Amniotic stem cell (primary cell): ENCODE measurements around the gene PILRB.
"Not testable (repeated sequence)": the region's sequence is repeated elsewhere in the genome, so short reads cannot be mapped to it uniquely, and the experiment has no call there.

ENCODE experiments used
- DNase-seq: peaks from one replicate; lab custom pipeline; 2025; lab: John Stamatoyannopoulos, UW

Gene PILRB

DNA sequence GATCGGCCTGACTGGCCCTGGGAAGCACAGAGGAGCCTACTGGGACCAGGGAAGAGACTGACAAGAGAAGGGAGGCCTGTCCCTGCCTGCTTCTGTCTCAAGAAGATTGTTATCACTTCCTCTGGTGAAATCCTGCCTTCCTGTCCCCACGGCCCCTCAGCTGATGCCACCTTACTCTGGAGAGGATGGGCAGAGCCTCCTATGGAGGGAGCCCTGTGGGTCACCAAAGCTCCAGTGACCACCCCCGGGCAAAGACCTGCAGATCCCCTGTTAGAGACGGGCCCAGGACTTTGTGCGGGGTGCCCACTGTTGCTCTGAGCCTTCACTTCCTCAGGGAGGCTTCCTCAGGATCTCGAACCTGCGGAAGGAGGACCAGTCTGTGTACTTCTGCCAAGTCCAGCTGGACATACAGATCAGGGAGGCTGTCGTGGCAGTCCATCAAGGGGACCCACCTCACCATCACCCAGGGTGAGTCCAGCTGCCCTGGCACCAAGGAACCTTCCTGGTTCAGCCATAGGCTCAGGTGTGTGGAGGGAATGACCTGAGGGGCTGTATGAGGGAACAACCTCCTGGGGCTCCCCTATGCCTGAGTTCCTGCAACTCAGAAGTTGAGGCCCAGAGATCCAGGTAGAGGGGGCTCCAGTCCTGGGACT is 1.4 kb upstream of the PILRB start:
- DNase-seq = no peak

- DNase-seq = no peak
Measured at GRCh38 chr7:100357131-100357561, 771 bp upstream of the PILRB start.

DNA sequence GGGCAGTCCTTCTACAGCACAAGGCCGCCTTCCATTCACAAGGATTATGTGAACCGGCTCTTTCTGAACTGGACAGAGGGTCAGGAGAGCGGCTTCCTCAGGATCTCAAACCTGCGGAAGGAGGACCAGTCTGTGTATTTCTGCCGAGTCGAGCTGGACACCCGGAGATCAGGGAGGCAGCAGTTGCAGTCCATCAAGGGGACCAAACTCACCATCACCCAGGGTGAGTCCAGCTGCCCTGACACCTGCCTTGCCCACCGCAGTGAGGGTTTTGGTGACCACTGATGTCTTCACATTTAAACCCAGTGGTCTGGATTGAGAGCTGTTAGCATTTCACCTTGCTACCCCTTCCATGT is 918 bp downstream of the PILRB start:
- no peak for DNase-seq

GRCh38 chr7:100360135-100360854 is 2.4 kb downstream of the PILRB start:
- DNase-seq = no peak

- no peak for DNase-seq
Measured at GRCh38 chr7:100363098-100363497, 5.2 kb downstream of the PILRB start.

DNA sequence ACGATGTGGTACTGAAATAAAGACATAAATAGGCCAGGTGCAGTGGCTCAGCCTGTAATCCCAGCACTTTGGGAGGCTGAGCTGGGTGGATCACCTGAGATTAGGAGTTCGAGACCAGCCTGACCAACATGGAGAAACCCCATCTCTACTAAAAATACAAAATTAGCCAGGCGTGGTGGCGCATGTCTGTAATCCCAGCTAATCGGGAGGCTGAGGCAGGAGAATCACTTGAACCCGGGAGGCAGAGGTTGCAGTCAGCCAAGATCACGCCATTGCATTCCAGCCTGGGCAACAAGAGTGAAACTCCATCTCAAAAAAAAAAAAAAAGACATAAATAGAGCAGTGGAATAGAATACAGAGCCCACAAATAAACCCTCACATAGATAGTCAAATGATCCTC is 5.9 kb downstream of the PILRB start:
- DNase-seq = not testable (repeated sequence)

- no peak for DNase-seq
Measured at GRCh38 chr7:100364480-100364879, 6.6 kb downstream of the PILRB start.

- not testable (repeated sequence) for DNase-seq
Measured at GRCh38 chr7:100365998-100366367, 8.1 kb downstream of the PILRB start.

GRCh38 chr7:100366411-100367250 is 8.7 kb downstream of the PILRB start:
- no peak for DNase-seq

GRCh38 chr7:100367251-100367620 is 9.3 kb downstream of the PILRB start:
- DNase-seq = no peak

DNA sequence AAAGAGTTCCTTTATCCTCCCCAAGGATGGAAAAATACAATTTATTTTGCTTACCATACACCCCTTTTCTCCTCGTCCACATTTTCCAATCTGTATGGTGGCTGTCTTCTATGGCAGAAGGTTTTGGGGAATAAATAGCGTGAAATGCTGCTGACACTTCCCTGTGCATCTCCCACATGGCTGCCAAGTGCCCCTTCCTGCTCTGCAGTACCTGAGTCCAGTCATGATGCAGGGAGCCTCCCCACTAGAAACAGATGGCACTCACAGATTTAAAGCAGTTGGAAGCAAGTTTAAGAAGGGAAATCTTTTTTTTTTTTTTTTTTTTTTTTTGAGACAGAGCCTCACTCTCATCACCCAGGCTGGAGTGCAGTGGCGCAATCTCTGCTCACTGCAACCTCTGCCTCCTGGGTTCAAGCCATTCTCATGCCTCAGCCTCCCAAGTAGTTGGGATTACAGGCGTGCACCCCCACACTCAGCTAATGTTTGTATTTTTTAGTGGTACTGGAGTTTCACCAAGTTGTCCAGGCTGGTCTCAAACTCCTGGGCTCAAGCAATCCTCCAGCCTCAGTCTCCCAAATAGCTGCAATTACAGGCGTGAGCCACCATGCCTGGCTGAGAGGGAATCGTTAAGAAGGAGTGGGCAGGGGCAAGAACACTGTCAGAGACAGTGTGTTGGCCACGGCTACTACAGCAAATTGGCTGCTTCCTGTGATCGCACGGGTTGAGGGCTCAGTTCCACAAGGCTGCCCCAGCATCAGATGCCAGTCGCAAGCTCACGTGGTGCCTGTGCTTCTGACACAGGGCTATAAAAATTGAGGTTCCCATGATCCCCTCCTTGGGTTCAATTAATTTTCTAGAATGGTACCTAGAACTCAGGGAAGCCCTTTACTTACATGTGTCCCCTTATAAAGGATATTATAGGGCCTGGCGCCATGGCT is 10.0 kb downstream of the PILRB start:
- DNase-seq = no peak

DNA sequence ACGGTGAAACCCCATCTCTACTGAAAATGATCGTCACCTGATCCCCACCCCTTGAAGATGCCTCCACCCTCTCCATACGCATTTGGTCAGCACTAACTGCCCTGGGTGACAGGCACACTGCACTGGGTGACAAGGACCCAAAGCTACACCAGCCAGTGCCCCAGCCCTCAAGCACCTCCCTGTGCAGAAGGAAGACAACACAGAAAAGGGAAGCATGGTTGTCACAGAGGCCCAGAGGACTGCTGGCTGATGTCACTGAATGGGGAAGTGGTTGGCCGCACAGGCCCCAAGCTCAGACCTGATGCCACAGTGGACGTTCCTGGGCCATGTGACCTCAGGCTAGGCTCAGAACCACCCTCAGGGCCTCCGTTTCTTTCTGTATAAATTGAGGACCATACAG is 11.2 kb downstream of the PILRB start:
- no peak for DNase-seq

DNA sequence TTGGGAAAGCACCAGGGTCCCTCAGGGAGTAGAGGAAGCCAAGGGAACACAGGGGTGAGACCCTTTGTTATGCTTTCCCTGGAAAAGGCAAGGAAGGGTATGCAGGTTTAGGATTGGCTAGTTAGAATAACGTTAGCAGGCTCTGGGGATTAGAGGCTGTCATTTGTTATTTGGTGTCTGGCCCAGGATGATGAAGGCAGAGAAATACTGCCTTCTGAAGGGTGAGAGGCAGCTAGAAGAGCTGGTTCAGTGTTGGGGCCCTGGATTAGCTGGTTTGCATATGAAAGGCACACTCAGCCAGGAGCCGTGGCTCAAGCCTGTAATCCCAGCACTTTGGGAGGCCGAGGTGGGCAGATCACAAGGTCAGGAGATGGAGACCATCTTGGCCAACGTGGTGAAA is 12.4 kb downstream of the PILRB start:
- DNase-seq = no peak

- DNase-seq = no peak
Measured at GRCh38 chr7:100370746-100371145, 12.8 kb downstream of the PILRB start.

DNA sequence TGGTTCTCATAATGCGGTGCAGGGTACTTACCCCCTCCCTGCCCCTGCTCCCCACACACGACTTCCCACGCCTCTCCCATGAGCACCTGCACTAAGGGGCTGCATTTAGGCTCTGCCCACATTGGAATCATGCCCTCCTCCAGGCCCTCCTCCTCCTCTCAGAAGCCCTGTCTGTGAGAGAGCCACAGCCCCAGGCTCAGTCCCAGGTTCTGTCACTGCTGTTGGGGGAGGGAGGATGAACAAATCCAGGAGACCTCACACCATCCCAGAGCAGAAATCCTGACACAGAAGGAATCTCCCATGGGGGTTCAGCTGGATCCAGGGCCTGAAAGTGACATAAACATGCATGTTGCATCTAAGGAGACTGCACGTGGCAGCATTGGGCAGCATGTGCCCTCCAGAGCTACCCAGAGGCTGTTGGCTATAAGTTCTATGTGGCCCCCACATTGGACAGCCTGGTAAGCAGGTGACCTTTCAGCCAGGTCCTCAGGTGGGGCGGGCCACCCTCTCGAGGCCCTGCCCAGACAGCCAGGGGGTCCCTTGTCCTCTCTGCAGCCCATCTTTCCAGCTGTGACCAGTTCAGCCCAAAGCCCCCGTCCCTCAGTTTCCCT is 13.7 kb downstream of the PILRB start:
- no peak for DNase-seq

DNA sequence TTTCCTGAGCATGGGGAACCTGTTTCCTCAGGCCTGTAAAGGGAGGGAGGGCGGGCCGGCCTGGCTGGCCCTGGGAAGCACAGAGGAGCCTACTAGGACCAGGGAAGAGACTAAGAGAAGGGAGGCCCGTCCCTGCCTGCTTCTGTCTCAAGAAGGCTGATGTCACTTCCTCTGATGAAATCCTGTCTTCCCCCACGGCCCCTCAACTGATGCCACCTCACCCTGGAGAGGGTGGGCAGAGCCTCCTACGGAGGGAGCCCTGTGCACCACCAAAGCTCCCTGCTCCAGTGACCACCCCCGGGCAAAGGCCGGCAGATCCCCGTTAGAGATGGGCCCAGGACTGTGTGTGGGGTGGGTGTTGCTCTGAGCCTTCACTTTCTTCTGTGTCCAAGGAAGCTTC is 14.3 kb downstream of the PILRB start:
- DNase-seq = no peak

DNA sequence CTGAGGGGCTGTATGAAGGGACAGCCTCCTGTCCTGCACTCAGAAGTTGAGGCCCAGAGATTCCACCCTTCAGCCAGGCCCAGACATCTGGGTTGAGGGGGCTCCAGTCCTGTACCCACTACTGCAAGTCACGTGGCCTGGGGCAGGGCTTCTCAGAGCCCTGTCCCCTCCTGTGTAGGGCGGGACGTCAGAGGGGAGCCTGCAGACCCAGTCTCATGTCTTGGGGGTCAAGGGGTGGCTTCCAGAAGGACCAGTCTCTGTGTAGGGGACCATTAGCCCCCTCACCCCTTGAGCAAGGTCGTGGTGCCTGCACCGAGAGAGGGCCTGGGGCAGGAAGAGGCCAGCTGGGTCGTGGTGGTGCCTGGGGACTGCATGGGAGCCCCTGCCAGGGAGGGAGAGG is 14.8 kb downstream of the PILRB start:
- no peak for DNase-seq

DNA sequence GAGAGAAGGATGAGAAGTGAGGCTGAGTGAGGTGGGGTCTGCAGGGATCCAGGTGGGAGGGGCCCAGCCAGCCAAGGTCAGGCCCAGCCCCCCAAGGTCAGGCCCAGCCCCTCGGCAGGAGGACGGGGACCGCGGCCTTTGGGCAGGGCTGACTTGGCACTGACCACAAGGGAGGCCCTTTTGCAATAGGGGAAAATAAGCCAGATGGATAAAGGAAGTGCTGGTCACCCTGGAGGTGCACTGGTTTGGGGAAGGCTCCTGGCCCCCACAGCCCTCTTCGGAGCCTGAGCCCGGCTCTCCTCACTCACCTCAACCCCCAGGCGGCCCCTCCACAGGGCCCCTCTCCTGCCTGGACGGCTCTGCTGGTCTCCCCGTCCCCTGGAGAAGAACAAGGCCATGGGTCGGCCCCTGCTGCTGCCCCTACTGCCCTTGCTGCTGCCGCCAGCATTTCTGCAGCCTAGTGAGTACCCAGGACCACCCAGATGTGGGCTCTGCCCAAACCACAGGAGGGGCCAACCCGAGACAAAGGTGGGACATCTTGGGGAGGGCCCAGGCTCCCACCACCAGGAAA is 15.4 kb downstream of the PILRB start, which contains the start of gene PILRA:
Gene PILRA (plus strand): TSS at position 227 of the 571 bp plus-strand sequence. CDS start 170 bp downstream, at position 397.
- DNase-seq = no peak

DNA sequence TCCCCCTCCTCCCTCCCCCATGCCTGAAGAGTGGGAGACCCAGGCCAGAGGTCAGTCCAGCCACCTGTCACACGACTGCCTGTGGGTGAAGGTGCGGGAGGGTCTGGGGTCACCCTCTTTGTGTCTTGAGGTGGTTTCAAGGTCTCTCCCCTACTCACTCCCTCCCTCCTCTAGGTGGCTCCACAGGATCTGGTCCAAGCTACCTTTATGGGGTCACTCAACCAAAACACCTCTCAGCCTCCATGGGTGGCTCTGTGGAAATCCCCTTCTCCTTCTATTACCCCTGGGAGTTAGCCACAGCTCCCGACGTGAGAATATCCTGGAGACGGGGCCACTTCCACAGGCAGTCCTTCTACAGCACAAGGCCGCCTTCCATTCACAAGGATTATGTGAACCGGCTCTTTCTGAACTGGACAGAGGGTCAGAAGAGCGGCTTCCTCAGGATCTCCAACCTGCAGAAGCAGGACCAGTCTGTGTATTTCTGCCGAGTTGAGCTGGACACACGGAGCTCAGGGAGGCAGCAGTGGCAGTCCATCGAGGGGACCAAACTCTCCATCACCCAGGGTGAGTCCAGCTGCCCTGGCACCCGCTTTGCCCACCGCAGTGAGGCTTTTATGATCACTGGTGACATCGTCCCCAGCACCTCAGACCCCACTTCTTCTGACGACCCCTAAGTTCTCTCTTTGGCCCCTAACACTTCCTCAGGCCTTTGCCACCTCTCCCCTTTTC is 16.1 kb downstream of the PILRB start:
- not testable (repeated sequence) for DNase-seq

DNA sequence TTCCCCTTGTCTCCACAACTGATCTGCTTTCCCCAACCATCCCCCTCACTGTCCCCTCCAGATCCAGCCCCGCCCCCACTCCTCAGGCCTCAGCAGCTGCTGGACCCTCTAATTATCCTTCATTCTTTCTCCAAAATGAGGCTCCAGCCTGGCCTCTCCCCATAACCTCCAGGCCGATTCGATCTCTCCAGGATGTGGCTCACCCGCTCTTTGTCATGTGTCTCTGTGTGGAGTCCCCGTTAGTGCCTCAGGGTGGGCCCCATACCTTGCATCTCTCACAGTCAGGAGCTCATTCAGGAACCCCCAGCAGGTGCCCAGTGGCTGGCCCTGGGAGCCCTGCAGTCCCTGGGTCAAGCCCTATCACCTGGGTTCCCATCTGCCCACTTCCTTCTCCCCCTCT is 16.7 kb downstream of the PILRB start:
- no peak for DNase-seq
